ENCODE results near the gene ELAC2.
"Not testable (repeated sequence)": the region's sequence is repeated elsewhere in the genome, so short reads cannot be mapped to it uniquely, and the experiment has no call there.

GRCh38 chr17:12978787-12979186, 39.0 kb downstream of the ELAC2 start:
- TF ChIP-seq CTCF (conservative IDR thresholded peaks at IDR 0.05; ENCODE audit: low read depth, low read length); MXI1 (IDR thresholded peaks at IDR 0.05; ENCODE audit: borderline replicate concordance, low read depth, low read length); FOS (IDR thresholded peaks at IDR 0.05; ENCODE audit: low read depth, low read length); NFE2L2 (IDR thresholded peaks at IDR 0.05; ENCODE audit: low read depth, low read length): not testable (repeated sequence)
